NK-92 (cell line): ENCODE data around the gene AOPEP.

Experiments used
- DNase-seq: peaks from one replicate; lab custom pipeline; 2025; ENCODE audit not compliant: unreplicated experiment; lab: John Stamatoyannopoulos, UW

The AOPEP gene, protein sequence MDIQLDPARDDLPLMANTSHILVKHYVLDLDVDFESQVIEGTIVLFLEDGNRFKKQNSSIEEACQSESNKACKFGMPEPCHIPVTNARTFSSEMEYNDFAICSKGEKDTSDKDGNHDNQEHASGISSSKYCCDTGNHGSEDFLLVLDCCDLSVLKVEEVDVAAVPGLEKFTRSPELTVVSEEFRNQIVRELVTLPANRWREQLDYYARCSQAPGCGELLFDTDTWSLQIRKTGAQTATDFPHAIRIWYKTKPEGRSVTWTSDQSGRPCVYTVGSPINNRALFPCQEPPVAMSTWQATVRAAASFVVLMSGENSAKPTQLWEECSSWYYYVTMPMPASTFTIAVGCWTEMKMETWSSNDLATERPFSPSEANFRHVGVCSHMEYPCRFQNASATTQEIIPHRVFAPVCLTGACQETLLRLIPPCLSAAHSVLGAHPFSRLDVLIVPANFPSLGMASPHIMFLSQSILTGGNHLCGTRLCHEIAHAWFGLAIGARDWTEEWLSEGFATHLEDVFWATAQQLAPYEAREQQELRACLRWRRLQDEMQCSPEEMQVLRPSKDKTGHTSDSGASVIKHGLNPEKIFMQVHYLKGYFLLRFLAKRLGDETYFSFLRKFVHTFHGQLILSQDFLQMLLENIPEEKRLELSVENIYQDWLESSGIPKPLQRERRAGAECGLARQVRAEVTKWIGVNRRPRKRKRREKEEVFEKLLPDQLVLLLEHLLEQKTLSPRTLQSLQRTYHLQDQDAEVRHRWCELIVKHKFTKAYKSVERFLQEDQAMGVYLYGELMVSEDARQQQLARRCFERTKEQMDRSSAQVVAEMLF

DNA sequence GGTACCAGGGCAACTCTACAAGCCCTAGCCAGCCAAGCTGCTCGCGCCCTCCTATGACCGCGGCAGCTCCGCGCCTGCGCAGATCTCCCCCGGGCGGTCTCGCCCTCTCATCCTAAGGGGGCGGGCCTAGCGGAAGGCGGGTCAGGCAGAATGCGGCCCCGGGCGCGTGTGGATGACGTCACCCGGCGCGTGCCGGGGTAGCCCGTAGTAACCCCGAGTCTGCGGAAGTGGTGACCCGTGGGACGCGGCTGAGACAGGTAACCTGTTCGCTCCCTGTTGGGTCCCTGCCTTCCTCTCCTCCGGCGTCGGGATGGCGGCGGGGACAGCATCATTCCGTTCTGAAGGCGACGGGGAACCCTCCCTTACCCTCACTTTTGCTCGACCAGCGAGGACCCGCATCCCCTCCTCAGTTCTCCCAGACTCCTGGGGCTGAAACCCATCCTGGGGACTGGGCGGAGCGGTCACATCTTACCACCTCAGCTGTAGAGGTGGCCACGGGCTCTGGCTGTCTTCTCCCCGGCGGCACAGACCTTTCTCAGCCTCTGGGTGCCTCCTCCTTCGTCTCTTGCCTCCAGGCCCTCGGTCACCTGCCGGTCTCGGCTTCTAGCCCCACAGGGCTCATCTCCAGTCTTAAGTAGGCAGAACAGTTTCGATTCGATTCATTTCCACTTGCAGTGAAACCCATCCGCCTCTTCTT lies at the start of gene AOPEP:
Gene AOPEP (plus strand): TSS at position 205 of the 697 bp plus-strand sequence. CDS start 33,085 bp downstream, outside the sequence.
- peak; percentile 86 for DNase-seq

DNA sequence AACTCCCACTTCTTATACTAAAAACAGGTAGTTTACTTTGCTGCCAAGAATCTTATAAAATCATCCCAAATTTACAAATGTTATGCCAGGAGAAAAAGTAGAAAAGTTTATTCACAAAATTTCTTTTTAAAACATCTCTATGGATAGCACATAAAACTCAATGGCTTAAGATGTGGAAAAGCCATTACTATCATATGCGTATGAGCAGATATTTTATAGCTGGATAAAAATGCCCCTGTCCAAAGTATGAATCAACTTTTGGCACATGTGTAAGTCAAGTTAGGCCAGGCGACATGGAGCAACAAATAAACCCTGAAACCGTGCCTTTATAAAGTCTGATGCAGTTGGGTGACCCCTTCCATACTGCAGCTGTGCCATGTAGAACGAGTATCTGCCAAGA lies 48.6 kb upstream of the AOPEP start:
- DNase-seq, result no peak

DNA sequence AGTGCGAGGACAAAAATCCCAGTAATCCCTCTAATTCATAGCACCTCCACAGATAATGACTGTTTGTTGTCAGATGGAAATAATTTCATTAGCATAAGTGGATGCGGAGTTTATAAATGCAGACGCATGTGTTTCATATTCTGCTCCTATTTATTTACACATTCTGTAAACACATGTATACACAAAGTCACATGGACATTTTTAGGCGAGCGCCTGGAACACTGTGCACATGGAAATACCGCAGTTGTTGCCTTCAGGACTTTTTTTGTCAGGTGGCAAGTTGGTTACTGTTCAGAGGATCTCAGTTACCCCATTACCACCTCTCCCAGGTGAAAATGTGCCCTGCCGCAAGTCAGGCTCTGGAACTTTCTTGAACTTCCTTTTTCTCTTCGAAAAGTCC lies 46.9 kb upstream of the AOPEP start:
- DNase-seq, result no peak

DNA sequence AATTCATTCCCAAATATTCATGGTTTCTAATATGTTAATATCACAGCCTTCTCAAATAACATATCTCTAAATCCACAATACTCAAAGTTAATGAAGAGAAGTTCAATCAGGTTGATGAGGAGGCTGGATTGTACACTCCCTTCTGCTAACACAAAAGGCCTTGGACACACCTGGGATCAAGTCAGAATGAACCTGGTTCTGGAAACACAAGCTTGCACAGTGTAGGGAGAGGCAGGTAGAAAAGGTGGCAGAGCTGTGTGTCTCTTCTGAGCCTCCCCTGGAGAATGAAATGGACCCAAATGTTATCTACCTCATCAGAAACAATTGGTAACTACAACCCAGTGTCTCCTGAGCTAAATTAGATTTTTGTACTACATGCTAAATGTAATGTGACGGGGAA lies 46.5 kb upstream of the AOPEP start:
- DNase-seq, result no peak

DNA sequence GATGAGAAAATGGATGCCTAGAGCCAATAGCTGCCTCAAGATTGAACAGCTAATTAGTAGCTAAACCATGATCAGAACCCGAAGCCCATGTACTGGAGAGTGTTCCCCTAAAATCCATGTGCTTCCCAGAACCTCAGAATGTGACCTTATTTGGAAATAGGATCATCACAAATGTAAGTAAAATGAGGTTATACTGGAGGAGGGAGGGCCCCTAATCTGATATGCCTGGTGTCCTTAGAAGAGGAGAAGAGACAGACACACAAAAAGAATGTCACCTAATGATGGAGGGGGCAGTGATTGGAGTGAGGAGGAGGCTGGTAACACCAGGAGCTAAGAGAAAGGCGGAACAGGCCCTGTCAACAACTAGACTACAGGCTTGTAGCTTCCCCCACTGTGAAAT lies 45.9 kb upstream of the AOPEP start:
- no peak for DNase-seq

DNA sequence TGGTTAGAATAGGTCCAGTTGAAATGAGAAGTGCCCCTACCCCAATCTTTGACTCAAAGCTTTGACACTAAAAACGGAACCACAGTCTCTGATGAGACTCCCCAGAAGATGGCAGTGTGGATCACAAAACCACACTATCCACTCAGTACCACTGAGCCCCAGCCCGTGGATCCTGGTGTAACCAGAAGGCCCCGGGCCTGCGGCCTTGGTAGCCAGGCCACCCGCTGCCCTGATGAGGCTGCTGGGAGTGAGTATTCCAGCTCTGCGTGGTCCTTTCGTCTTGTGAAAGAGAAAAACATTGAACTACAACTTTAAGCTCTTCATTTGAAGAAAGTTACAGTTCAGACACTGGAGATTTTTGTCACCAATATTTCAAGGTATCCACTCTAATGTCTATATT lies 45.0 kb upstream of the AOPEP start:
- DNase-seq, result no peak

DNA sequence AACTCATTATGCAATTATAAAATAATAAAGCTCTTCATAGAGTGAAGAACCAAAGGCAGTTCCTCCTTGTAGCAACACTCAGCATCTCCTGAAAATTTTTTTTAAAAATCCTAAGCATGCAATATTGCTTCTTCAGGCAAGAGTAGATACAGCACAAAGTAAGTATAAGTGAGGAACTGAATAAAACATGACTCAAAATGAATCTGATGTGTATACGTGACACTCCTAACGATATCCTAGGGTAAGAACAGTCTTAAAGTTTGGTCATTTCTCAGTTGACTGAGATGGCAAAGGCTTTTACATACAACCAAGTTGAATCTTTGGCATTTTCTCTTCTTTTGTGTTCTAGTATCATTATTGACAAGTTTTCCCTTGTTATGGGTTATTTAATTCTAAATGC lies 41.1 kb upstream of the AOPEP start:
- no peak for DNase-seq

DNA sequence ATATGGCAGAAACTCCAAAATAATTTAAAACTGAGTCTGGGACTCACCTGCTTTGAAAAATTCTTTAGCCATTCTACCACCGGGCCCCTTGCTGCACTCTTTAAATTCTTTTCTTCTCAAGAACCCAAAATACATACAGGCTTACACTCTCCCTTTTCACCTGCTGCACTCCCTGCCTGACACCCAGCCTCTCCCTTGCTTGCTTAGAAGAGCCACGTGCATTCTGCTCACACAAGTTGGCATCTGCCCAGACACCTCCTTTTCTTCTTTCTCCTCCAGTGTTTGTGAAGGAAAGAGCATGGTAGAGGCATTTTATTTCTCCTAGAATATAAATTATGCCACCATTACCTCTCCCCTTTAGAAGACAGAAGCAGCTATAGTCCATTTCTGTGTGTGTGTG lies 39.0 kb upstream of the AOPEP start:
- no peak for DNase-seq

DNA sequence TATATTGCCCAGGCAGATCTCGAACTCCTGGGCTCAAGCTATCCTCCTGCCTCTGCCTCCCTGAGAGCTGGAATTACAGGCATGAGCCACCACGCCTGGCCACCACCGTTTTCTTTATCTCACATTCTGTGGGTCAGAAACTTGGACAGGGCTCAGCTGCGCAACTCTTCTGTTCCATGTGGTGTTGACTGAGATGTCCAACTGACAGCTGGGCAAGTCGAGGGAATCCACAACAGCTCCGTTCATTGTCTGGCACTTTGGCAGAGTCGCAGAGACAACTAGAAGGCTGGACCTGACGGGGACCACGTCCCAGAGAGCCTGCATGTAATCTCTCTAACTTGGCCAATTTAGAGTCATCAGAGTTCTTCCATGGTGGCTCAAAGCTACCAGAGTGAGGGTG lies 36.2 kb upstream of the AOPEP start:
- no peak for DNase-seq

DNA sequence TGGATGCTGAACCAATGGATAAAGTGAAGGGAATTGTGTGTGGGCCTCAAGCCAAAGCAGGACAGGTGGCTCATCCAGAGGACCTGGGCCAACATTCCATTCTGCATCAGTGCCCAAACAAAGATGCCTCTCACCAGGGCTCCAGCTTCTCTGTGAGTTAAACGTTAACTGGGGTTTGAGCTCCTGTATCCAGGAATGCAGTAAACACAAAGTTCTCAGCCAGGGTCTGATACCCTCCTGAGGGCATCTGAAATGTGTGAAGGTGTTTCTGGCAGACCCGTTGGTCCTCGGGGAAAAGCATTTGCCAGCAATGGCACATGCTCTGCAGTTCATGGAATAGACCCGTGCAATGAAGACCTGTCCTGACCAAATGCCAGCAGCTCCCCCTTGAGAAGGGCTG lies 33.9 kb upstream of the AOPEP start:
- no peak for DNase-seq

DNA sequence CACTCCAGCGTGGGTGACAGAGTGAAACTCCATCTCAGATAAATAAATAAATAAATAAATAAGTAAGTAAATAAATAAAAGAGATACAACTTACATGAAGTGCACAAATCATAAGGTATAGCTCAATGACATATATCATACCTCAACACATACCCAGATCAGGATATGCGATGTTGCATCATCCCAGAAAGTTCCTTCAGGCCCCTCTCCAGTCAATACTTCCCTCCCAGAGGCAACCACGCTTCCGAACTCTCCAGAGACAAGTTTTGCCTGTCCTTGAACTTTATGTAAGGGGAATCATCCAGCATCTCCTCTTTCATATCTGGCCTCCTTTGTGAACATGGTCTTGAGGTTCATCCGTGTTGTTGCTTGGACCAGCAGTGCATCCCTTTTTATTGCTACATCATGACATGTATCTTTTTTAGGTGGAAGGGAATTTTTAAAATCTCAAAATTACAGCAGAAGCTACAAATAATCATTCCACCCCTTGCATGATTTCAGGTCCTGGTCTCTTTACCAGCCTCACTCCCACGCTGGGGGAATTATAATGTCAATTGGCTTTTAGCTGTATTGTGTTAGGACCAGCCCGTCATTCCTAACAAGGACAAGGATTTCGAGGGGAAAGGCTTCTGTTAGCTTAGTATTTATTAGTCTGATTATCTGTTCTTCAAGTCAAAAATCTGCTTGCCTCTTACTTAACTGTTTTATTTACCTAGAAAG lies 32.9 kb upstream of the AOPEP start:
- DNase-seq, result no peak

DNA sequence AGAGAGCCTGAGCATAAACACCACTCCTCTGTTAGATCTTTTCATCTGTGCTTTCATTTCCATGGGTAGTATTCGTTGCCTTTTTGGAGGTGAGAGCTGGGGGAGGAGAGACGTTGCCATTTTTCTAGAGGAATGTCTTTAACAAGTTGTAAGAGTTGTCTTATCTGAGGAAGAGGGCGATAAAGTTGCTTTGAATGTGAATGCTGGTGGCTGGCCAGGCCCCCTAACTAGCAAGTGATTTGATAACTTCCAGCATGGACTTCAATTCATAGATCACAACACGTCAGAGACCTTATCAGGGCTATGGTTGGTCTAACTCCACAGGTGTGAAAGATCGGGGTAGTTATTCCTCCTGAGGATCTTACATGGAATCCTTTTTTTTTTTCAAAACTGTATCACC lies 30.0 kb upstream of the AOPEP start:
- no peak for DNase-seq

DNA sequence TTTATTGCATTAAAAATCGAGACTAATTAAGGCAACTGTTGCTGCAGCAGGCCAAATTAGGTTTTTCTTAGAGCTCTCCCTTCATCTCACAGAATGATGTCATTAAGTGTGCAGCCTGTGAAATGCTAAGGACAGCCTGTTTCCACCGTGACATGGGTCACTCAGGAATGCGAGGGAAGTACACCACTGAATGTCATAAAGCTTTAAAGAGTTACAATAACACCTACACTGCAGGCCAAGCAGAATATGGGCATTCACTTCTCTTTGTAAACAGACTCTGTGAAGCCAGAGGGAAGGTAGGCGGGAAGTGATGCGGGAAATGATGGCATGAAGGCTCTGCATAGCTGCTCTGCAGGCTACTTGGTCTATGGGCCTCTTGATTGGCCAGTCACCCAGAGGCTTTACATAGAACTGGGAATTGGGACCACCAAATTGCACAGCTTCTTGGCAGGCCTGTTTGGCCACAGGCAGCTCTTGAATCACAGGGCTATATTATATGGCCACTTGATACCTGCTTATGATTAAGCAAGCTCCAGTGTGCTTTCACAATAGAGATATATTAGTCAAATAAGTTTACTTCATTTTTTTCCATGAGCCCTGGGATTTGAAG lies 28.4 kb upstream of the AOPEP start:
- no peak for DNase-seq

DNA sequence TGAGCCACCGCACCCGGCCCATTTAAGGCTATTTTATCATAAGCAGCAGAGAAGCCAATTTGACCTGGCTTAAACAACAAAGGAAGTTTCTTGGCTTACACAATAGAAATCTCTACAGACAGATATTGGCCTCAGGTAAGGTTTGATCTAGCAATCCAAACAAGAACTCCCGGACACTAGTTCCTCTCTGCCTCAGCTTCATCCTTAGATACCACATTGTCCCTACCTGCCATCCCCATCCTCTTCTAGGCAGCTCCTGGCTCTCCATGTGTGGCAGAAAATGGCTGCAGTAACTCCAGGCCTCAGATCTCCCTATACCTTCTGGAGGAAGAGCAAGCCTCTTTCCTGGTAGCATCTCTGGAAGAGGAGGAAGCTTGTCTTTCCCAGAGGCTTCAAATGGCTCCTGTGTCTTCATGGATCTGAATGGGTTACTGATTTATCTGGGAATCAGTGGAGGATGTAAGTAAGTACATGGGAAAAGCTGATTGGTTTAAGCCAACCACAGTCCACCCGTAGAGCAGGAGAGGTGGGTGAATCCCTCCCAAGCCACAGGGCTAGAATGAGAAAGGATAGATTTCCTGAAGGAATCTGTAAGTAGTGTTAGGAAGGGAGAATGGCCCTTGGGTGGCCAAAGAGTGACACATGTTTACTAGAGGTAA lies 26.7 kb upstream of the AOPEP start:
- DNase-seq, result no peak

DNA sequence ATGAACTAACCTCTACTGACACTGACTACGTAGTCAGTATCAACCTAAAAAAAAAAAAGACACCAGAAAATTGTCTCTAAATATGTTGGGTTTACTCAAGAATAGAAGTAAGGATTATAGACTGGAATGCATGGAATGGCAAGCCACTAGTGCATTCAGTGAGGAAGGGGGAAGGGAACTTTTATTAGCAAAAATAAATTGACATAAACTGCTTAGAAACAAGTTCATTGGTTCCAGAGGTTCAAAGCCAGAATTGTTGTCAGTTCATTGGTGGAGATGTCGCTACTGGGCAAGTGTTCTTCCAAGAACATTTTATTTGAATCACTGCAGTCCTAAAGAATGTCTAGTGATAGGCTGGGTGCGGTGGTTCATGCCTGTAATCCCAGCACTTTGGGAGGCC lies 26.1 kb upstream of the AOPEP start:
- DNase-seq, result no peak

DNA sequence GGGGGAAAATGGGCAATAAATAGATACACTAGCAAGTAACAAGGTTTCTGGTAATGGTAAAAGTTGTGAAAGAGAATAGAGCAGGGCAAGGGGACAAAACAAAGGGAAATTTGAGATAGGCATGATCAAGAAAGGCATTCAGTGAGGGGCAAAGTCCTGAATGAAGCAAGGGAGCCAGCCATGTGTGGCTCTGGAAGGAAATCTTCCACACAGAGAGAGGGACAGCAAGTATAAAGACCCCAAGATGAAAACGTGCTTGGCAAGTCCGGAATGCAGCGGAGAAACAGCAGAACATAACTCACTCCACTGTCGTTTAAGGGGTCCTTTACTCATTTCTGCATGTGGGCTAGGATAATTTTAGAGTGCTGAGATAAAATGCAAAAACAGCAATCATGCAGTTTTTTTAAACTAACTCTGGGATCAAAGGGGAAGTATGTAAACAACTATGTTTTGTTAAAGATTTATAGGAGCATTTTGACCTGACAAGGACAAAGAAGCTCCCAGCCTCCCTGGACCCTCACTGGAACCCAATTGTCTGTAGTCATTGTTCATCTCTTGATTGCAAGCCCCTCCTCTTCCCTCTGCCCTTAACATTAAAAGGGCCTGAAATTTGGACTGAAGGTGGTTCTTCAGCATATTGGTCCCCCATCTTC lies 22.9 kb upstream of the AOPEP start:
- DNase-seq, result no peak

DNA sequence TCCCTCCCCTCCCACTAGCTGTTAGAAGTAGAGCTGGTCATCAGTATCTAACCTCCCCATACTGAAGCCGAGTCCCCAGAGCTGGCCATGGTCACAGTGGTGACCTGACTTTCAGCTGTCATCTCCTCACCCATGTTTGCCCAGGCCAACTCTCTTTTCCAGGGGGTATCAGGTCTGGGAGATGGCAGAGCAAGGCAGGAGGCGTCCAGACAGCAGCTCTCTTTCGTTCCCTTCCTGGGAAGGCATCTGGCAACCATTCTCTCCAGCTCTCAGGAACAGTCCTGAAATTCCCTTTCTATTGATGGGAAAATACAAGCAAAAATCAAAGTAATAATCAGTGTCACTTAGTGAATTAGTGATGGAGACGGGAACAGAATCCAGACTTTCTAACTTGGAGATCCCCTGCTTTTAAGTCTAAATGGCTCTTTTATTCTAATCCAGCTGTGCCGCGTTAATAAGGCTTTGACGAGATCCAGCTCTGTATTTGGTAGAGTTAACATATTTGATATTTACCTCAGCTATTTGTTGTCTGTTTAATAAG lies 21.3 kb upstream of the AOPEP start:
- no peak for DNase-seq

DNA sequence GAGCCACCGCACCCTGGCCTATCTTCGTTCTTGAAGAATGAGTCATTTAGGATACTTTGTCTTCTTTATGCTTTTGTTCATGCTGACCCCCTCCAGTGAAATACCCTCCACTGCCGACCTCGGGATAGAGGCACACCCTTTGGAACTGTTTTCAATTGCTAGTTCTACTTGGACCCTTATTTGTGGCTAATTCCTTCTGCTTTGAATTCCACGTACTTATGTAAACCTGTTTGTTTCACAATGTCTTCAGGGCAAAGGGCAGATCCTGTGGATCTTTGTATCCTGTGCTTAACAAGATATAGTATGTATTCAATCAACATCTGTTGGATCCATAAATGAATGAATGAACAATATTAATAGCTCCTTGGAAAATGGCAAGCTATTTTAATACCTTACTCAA lies 19.6 kb upstream of the AOPEP start:
- DNase-seq, result no peak

DNA sequence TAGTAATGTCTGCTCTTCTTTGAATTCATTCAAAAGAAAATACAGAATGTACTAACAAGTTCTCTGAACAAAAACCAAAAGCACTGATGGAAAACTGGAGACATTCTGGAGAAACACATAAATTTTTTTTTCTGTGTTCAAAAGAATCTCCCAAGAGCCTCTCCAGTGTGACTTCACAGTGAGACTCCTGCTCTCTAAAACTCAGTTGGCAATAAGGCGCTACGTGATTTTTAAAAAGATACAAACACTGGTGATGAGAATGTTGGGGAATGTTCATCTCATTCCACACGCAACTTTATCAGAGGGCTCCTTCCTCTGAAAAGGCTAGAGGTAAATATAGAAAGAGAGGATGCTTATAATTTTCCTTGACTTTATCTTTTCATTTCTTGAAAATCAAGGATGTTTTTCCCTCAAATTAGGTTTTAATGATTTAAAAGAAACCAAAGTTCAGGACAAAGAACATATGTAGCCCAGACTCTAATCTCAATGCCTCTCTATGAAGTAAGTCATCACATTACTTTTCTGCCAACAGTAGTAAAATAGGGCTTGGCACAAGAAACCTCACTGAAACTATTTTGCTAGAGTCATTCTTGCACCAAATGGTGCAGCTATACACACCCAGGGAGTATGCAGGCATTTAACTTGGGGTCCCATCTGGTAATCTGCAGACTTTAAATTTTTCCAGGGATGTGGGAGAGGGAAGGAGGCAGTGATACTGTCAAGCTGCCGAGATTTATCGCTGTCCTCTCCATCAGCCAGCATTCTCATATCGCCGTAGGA lies 12.9 kb upstream of the AOPEP start:
- no peak for DNase-seq
